Esophagus muscularis mucosa (tissue), 4 donors: ENCODE data around the gene OTUD7B. TPM values are rescaled to one million over a fixed set of nuclear protein-coding genes. Genes with fewer than 3 reads are reported as not detected.

Experiments used
- DNase-seq: peaks from one replicate; pipeline ENCODE4 v3.0.0-alpha.2; 2017; ENCODE audit errors: extremely low spot score
- H3K27ac ChIP-seq, 4 donors: fragments of 200-600 bp; sonication (generic); replicated peaks in 1 of 4; 1 replicate in 3 of 4; 2 replicates in 1 of 4; pipeline ENCODE4 v1.5.1; 2016 to 2019; ENCODE audit warnings: mild to moderate bottlenecking in 1 of 4
- H3K27me3 ChIP-seq, 4 donors: fragments of 200-600 bp; sonication (generic); one replicate each; pipeline versions ENCODE4 v1.5.1 to v1.6.0; 2016 to 2019
- H3K36me3 ChIP-seq, 4 donors: fragments of 200-600 bp; sonication (generic); one replicate each; pipeline ENCODE4 v1.5.1; 2016 to 2019
- H3K4me1 ChIP-seq, 4 donors: fragments of 200-600 bp; sonication (generic); one replicate each; pipeline ENCODE4 v1.5.1; 2016 to 2019
- H3K4me3 ChIP-seq, 4 donors: fragments of 200-600 bp; sonication (generic); 1 replicate in 2 of 4; 2 replicates in 2 of 4; pipeline ENCODE4 v1.5.1; 2016 to 2019; ENCODE audit warnings: mild to moderate bottlenecking in 4 of 4, moderate library complexity in 1 of 4
- H3K9me3 ChIP-seq, 4 donors: fragments of 200-600 bp; sonication (generic); 1 replicate in 3 of 4; 2 replicates in 1 of 4; pipeline ENCODE4 v1.5.1; 2016 to 2019
- EP300 ChIP-seq: sonication (generic); formaldehyde crosslinking; IDR thresholded peaks from one replicate; pipeline ENCODE4 v1.6.1; 2017; ENCODE audit warnings: antibody characterized with exemption
- POLR2A ChIP-seq: fragments of 450-650 bp; IDR thresholded peaks from one replicate; pipeline ENCODE4 v1.6.1; 2017; ENCODE audit warnings: antibody characterized with exemption, moderate library complexity, mild to moderate bottlenecking, low read depth
- POLR2AphosphoS5 ChIP-seq, 2 donors: sonication (generic); formaldehyde crosslinking; IDR thresholded peaks; one replicate each; pipeline ENCODE4 v1.6.1; 2017; ENCODE audit warnings: antibody characterized with exemption in 2 of 2
- WGBS: methylation state at CpG from one replicate; pipeline ENCODE4 v1.1.5; 2018; 5-methylcytosine and 5-hydroxymethylcytosine counted together
- intact Hi-C: fragments of 100-400 bp; cut with DNase I; formaldehyde crosslinking; loops from one replicate; pipeline ENCODE4 v1.15.1; 2023
- total RNA-seq, 4 donors: library from RNA; depleted of rRNA; stranded (reverse); fragments of >200 nt; gene quantifications; one replicate each; pipeline versions ENCODE4 v1.1.0 to v1.2.1, GENCODE V29; 2016
- TF ChIP-seq, protein P1 (sequence below), 3 experiments: fragments of 200-600 bp in 2 of 3; fragments of 450-650 bp in 1 of 3; sonication (generic) in 2 of 3; IDR thresholded peaks; one replicate each; pipeline ENCODE4 v1.5.1; 2017 to 2019; ENCODE audit warnings: antibody characterized with exemption in 3 of 3, mild to moderate bottlenecking in 2 of 3, moderate library complexity in 1 of 3

Gene OTUD7B
- total RNA-seq, 4 donors from 2014 or later, result 23.7 to 41.1 (median 30.4) TPM

DNA sequence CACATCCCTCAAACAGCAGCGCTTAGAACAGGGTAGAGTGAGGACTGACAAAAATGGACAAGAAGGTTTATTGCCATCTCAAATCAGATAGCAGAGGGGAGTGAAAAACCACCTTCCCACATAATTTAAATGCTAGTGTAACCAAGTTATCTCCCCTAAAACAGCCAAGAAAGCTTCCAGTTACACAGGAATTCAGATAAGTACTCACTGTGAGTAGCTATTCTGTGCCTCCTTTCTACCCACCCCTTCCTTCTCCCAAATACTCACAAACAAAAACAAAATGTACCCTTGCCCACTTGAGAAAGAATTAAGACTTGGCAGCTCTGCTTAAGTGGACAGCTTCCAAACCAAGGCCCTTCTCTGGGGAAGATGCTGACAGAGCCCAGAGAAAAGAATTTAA lies 9.1 kb downstream of the OTUD7B start:
- WGBS, result 96% methylated on average over 1 of the region's 1 CpG
- Histone ChIP-seq H3K4me3 (peak overlapping the region in 1 of 4 donors; percentile 4), H3K27ac (peak overlapping the region; percentile 44 to 60 (median 56)), H3K36me3 (peaks cover 0 to 25% (median 7%) of the 10 kb centered on the region in 4 donors), H3K4me1 (peaks cover 61 to 95% (median 86%) of the 10 kb centered on the region in 4 donors), H3K9me3 (no peaks in the 10 kb centered on the region), H3K27me3 (no peaks in the 10 kb centered on the region)
- intact Hi-C loops, result no loop called here
- DNase-seq, result no peak
- TF ChIP-seq, protein P1, sequence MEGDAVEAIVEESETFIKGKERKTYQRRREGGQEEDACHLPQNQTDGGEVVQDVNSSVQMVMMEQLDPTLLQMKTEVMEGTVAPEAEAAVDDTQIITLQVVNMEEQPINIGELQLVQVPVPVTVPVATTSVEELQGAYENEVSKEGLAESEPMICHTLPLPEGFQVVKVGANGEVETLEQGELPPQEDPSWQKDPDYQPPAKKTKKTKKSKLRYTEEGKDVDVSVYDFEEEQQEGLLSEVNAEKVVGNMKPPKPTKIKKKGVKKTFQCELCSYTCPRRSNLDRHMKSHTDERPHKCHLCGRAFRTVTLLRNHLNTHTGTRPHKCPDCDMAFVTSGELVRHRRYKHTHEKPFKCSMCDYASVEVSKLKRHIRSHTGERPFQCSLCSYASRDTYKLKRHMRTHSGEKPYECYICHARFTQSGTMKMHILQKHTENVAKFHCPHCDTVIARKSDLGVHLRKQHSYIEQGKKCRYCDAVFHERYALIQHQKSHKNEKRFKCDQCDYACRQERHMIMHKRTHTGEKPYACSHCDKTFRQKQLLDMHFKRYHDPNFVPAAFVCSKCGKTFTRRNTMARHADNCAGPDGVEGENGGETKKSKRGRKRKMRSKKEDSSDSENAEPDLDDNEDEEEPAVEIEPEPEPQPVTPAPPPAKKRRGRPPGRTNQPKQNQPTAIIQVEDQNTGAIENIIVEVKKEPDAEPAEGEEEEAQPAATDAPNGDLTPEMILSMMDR (IDR thresholded peaks at IDR 0.05), result no peak
- TF ChIP-seq POLR2A, result no peak
- no peak for TF ChIP-seq POLR2AphosphoS5 (IDR thresholded peaks at IDR 0.05)
- TF ChIP-seq EP300, result no peak

DNA sequence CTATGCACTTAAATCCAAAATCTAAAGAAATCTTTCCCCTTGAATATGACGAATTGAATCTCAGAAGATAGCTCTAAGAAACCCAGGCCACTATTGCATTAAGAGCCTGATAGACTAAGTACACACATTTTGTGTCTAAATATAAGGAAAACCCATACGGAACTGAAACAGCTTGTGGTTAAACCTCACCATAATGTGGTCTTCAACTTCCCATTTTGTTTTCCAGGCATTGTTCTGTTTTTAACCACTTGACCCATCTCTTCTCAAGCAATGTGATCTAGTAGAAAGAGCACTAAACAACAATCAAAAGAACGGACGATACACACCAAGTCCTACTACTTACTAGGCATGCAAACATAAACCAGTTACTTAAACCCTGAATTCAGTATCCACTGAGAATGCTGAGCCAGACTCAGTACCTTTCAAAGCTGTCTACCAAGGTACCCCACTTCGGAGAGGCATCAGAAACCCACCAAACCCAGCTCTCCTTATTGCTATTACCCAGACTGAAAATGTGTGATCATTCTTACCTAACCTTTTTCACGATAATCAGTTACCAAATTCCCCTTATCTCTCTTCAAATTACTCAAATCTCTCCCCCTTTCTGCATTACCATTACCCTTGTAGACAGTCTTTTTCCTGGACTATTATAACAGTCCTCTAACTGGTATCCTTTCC lies 12.8 kb downstream of the OTUD7B start:
- Histone ChIP-seq H3K36me3 (peaks cover 0 to 12% (median 1%) of the 10 kb centered on the region in 4 donors), H3K4me1 (peaks cover 65 to 96% (median 90%) of the 10 kb centered on the region in 4 donors), H3K27ac (peak overlapping the region in 2 of 4 donors; percentile 39 to 60), H3K27me3 (no peaks in the 10 kb centered on the region), H3K4me3 (no peak overlapping the region), H3K9me3 (no peaks in the 10 kb centered on the region)
- DNase-seq, result no peak
- intact Hi-C loops, result no loop called here
- WGBS, result 88% methylated on average over 6 of the region's 6 CpGs
- no peak for TF ChIP-seq EP300
- TF ChIP-seq POLR2A, result no peak
- TF ChIP-seq, protein P1 (IDR thresholded peaks at IDR 0.05), result no peak
- no peak for TF ChIP-seq POLR2AphosphoS5 (IDR thresholded peaks at IDR 0.05)

DNA sequence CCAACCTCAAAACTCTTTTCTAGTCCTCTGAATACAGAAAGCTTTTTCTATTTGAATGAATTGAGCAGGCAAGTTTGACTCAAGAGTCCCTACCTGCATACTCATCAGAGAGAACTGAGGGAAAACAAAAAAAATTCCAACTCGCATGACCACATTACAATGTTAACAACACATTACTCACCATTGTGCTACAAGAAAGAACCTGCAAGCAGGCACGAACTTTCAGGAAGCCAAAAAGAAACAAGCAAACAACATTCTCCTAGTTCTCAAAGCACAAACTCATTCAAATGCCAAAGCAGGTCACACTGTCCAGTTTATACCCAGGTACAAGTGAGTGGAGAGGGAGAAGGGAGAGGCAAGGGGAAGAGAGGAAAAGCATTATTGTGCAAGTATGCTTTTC lies 14.6 kb downstream of the OTUD7B start:
- Histone ChIP-seq H3K4me3 (no peak overlapping the region), H3K9me3 (no peaks in the 10 kb centered on the region), H3K27me3 (no peaks in the 10 kb centered on the region), H3K27ac (peak overlapping the region in 1 of 4 donors; percentile 60), H3K4me1 (peaks cover 49 to 79% (median 73%) of the 10 kb centered on the region in 4 donors), H3K36me3 (peaks cover 0 to 10% (median 2%) of the 10 kb centered on the region in 4 donors)
- 49% methylated on average over 2 of the region's 2 CpGs for WGBS
- TF ChIP-seq POLR2AphosphoS5 (IDR thresholded peaks at IDR 0.05) (no peak), POLR2A (no peak), EP300 (no peak)
- TF ChIP-seq, protein P1 (IDR thresholded peaks at IDR 0.05), result no peak
- intact Hi-C loops, result no loop called here
- DNase-seq, result no peak

DNA sequence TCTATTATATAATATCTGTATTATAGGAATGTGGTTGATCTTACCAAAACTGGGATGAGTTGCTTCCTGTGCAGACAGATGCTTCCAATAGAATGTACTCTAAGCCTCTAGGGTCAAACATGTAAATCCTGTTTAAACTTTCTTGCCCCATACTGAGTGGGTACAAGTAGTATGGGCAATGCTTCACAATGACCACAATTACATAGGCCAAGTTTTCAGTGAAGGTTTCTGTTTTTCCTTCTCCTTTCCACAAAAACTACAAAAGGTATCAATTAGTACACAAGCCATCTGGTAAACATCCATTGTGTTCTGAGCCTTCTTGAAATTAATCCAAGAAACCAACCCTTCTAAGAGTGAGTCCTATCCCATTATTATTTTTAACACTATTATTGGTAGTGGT lies 16.8 kb downstream of the OTUD7B start:
- H3K36me3 ChIP-seq, result peaks cover 0 to 4% (median 0%) of the 10 kb centered on the region in 4 donors
- intact Hi-C loops, result no loop called here
- H3K27ac ChIP-seq, result no peak overlapping the region
- peaks cover 31 to 67% (median 57%) of the 10 kb centered on the region in 4 donors for H3K4me1 ChIP-seq
- H3K27me3 ChIP-seq, result no peaks in the 10 kb centered on the region
- H3K9me3 ChIP-seq, result no peaks in the 10 kb centered on the region
- TF ChIP-seq, protein P1 (IDR thresholded peaks at IDR 0.05), result no peak
- TF ChIP-seq EP300 (no peak), POLR2AphosphoS5 (IDR thresholded peaks at IDR 0.05) (no peak), POLR2A (no peak)
- H3K4me3 ChIP-seq, result no peak overlapping the region
- no peak for DNase-seq
